ENCODE results near the gene CD109.
"Not testable (repeated sequence)": the region's sequence is repeated elsewhere in the genome, so short reads cannot be mapped to it uniquely, and the experiment has no call there.

- TF ChIP-seq CTCF (IDR thresholded peaks at IDR 0.05; ENCODE audit: poor library complexity); EZH2 (IDR thresholded peaks at IDR 0.05; ENCODE audit: borderline replicate concordance); EZH2phosphoT487 (IDR thresholded peaks at IDR 0.05; ENCODE audit: low read depth, severe bottlenecking, unreplicated experiment): not testable (repeated sequence)
Measured at GRCh38 chr6:73805221-73805620, 109.2 kb downstream of the CD109 start.

Measured in hepatocyte (in vitro differentiated cells).